NOMO-1 treated with dmso at 0.1 percent for 144 hours (cell line): ENCODE measurements around the gene CCDC81.

Experiments
- DNase-seq: peaks from one replicate; lab custom pipeline; 2025; ENCODE audit not compliant: unreplicated experiment; lab: John Stamatoyannopoulos, UW

The CCDC81 gene

DNA sequence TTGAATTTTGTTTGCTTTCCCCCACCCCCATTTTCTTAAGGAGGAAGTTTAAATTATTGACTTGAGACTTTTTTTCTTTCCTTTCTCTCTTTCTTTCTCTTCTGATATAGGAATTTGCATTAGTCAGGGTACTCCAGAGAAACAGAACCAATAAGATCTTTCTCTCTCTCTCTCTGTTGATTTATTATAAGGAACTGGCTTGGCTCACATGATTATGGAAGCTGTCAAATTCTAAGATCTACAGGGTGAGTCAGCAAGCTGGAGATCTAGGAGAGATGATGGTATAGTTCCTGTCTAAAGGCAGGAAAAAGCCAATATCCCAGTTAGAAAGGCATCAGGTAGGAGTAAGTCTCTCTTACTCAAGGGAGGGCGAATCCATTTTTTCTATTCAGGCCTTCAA lies 64.0 kb downstream of the CCDC81 start:
- DNase-seq = no peak

DNA sequence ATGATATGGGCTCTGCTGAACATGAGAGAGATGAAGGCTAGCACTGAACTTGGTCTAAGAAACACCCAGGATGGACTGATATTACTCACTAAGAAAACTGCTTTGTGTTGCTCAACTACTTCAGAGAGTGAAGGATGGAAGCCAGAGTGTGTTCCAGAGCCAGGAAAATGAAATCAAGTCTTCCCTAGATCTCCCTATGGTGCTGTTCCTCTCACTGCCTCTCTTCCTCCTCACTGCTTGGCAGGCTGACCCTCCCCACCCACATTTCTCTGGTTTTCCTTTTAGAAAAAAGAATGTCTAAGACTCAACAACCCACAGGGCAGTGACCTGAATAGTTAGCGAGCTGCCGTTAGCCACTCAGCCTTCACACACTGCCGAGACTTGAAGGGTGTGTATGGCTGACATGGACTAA lies 65.6 kb downstream of the CCDC81 start:
- no peak for DNase-seq

DNA sequence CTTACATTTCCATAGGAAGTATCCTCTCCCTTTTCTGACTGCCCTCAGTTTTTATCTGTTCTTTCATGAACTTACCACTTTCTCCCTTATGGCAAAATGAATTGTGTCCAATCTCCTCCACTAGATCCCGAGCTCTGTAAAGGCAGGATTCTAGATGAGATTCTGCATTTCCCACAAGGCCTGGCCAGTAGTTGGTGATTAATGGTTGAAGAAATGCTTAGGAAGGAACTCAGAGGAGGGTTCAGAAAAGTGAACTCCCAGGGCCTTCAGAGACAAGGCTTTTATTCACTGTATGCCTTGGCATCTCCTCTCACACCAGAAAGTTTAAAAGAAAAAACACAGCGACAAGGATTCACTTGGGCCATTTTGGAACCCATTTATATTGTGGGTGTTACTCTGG lies 66.2 kb downstream of the CCDC81 start:
- no peak for DNase-seq

DNA sequence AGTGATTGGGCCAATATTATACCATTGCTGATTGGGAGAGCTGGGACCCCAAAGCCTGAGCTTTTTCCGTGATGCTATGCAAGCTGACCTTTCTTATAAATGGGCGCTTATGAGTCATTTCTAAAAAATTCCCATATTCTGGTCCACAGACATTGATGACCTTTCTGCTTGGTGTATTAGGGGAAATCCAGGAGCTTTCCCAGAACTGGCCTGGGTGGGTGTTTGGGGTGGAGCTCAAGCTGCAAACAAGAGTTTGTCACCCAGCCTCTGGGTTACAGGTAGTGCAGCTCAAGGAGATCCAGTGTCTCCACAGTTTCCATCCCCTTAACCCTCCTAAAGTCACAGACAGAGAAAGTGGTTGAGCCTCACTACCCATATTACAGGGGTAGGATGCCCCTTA lies 67.7 kb downstream of the CCDC81 start:
- no peak for DNase-seq

DNA sequence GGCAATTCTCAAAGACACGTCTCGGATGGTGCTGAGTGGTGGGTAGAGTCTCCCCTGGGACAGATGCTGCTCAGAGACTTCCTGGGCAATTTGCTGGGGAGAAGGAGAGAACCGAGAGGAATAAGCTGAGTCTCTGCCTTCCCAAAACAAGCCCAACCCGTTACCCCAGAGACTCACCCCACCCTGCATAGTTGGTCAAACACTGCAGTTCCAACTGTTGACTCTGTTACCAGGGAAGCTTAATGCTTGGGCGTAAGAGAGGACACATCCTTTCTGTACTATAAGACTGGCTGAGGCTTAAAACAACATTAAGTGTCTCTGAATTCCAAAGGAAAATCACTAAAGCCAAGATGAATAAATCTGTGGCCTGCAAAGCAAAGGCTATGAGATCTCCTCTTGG lies 68.1 kb downstream of the CCDC81 start:
- no peak for DNase-seq

DNA sequence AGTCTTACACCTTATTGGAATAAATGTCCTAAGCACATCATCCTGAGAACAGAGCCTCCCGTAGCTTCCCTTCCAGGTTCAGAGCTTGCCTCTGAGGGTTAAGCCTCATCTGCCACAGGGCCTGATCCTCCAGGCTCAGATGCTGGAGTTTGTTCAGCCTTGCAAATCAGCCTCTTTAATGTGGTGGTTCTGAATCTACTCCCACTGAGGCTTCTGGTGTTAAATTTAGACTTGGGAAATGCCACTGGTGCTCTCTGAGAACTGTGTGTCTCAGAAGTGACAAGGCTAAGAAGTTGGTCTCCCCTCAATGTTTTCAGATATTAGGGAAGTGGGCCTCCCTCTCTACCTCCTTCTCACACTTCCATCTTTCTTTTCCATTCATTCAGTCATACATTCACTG lies 68.7 kb downstream of the CCDC81 start:
- no peak for DNase-seq

DNA sequence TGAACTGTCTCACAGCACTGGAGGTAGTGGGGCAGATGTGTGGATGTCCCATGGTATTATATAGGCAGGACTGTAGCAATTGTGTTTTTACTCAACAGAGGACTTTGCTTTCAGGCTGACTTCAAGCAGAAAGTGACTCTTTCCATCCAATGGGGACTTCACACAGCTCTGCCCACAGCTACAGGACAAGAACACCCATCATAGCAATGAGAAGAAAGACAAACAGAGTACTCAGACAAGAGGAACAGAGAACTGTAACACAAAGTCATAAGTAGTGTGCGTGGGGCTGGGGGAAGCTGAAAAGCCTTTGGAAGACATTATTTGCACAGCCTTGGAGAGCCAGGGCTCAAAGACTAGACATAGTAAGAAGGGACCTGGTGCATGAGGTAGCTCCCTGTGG lies 70.3 kb downstream of the CCDC81 start:
- DNase-seq = no peak

DNA sequence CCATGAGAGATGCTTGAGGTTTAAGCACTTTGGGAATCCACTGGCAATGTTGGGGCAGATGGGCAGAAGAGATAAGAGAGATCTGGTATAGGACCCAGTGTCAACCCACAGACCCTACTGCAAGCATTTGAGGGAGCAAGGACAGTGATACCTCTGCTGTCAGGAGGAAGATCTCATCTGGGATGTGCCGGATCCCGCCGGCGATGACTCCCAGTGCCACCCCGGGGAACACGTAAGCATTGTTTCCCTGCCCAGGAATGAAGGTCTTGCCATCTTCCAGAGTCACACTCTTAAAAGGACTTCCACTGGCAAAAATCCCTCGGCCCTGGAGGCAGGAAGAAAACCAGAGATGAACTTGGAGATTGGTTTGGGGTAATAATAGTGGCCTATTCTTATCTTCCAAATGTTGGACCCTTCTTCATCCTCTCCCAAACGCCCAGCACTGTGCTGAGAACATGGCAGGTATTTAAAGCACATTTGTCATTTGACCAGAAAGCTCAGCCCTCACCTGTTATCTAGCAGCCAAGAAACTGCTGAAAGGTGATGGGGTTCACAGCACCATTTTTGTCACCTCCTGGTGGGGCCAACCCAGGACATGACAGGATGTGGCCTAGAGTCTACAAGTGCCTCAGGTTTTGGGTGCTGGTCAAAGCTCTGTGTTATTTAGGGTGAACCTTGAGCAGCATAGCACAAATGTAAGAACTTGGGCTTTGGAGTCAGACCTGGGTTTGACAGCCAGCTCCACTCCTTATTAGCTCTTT lies 71.7 kb downstream of the CCDC81 start:
- no peak for DNase-seq

DNA sequence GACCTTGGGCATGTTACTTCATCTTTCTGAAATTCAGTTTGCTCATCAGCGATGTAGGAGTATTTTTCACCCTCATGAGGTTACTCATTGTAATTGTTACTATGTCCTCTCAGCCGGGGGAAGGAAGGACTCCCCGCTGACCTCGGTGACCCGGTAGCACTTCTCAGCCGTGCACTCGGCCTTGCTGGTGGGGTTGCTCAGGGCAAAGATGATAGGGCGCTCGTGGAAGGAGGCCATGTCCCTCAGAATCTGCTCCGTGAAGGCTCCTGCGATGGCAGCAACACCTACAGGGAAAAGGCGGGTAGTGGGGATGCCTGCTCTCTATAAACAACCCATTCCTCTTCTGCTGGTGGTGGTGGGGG lies 72.2 kb downstream of the CCDC81 start:
- no peak for DNase-seq

DNA sequence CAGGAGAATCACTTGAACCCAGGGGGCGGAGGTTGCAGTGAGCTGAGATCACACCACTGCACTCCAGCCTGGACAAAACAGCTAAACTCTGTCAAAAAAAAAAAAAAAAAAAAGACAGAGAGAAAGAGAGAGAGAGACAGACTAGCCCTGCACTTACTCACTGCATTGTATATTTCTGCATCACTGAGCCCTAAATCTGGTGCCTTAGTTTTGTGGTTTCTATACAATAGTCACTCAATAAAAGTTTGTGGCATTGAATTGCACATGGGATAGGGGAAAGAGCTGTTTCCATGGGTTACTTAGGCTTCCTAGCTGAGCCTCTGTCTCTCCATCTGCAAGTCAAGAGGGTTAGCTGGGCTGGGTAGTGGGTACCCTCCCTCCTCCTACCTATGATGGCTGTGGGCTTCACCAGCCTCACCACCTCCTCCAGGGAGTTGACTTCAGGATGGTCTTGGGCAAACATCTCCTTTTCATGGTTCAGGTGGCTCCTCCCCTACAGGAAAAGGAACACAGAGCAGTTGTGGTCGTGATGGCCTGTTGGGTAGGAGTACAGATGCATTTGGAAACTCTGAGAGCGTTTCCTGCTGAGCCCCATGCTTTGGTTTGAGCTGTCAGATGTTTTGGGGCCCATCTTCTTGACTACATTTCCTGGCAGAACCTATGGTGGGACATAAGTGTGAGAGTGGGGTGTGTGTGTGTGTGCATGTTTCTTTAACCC lies 73.2 kb downstream of the CCDC81 start:
- DNase-seq = no peak

DNA sequence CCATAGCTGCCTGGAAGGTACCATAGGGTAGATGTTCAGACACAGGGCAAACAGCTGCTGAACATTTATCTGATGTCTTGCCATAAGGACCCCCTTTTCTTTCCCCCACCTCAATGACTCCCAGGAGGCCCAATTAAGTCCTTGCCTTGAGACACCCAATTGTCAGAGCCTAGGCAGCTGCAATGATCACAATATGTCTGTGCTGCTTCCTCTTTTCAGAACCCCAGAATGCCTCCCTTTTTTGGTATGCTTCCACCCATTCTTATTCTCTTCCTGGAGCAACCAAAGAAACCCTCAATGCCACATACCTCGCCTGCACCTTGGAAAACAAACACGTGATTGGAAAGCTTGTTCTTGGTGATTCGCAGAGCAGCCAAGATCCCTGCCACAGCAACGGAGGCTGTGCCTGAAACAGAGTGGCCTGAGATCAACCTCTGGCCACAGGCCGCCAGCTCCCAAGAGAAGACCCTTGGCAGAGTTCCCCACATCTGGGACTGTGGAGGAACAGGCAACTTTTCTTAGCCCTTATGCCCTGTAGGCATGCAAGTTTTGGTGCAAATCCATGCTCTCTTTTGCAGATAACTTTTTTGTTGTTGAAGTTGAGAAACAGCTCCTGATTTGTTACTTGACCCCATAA lies 75.4 kb downstream of the CCDC81 start:
- no peak for DNase-seq

DNA sequence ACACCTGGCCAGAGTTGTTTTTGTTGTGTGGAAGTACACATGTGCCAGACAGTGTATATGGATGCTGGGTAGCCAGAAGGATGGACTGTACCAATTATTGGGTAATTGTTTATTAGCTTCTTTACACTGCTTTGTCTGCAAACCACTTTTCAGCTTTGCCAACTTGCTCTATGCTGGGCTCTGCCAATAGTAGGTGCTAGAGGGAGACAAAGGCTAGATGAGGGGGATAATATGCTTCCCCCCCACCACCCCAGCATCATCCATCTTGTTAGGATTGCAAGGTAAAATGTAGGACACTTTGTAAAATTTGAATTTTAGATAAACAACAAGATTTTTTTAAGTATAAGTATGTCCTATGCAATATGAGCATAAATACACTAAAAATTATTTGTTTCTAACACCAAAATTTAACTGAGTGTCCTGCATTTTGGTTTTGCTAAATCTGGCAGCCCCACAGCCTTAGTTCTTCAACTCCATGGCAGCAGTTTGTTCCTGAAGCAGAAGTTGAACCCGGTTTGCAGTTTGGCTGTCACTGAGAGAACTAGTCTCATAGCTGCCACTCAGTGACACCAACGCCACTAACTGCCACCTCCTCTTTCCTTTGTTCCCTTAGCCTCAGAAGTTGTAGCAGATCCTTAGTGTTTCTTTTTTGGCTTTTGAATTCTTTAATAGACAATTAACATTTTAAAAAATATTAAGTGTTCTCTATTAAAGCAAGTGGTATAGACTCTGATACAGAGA lies 78.8 kb downstream of the CCDC81 start:
- DNase-seq = no peak

DNA sequence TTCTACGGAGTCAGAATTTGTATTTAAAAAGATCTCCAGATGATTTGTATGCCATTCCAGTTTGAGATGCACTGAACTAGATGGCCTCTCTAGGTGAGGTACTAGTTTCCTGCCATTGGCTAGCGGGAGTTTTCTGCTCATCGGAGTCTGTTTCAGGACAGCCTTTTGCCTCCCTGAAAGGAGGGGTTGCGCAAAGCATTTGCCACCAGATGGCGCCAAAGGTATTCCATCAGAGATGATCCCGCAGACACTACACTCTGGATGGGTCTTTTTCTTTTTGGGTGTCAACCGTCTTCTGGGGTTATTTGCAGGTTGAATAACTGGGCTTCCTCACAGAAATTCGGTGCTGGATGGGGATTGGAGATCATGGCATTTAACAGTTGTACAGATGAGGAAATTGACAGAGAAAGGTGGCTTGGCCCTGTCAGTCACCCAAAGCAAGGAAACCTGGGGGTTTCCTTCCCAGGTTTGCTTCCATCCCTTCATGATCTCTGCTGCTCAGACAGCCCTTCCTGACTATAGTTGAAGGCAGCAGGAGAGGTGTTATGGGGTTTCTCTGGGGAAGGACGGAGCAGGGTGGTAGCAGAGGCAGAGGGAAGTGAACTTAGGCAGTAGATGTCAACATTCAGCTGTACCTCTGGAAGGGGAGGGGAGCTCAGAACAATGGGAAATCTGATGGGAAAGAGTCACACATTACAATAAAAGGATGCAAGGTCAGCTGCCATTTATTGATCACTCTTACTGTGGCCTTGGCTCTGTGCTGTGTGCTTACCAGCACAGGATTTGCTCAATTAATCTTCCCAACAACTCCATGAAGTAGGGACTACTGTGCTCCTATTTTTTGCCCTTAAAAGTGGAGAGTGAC lies 81.6 kb downstream of the CCDC81 start:
- peak; percentile 17 for DNase-seq

DNA sequence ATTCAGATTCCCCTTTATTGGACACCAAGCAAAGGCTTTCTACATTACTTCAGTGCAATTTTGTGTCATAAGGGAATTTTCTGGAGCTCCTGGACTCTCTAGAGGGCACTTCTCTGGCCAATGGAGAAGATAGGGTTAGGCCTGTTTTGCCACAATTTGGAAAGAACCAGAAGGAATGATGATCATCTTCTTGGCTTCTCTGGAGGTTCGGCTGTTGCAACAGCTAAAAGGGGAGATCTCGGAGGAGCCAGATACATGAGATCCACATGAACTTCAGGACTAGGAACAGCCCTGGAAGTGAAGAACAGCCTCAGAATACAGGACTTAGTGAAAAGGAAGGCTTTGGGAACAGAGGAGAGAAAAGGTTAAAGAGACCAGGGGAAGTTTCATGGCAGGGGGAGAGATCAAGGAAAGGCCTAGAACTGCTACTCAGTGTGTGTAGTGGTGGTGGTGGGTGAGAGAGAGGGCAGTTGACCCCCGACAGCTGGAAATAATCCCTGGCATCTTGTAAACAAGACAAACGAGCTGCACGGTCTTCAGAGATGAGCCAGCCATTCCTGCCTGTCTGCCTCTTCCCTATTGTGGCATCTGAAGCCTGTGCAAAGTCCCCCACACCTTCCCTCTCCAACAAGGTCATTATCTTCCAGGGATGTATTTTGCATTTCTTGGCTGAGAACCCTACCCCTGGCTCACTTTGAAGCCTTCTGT lies 83.8 kb downstream of the CCDC81 start:
- no peak for DNase-seq

DNA sequence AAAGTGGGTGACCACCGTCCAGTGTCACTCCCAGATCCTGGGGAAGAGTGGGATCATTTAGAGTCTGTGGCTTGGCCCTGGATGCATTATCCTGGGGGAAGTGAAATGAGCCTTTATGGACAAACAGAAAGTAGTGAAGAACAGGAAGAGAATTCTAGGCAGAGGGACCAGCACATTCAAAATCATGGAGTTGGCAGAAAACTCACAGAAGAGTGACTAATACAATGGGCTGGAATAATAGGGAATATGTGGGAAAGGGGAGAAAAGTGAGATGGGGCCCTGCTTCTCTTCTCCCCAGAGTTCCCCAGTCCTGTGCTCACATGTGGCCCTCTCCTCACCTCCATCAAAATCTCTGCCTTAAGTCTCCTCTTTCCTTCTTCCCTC lies 84.3 kb downstream of the CCDC81 start:
- DNase-seq = no peak

DNA sequence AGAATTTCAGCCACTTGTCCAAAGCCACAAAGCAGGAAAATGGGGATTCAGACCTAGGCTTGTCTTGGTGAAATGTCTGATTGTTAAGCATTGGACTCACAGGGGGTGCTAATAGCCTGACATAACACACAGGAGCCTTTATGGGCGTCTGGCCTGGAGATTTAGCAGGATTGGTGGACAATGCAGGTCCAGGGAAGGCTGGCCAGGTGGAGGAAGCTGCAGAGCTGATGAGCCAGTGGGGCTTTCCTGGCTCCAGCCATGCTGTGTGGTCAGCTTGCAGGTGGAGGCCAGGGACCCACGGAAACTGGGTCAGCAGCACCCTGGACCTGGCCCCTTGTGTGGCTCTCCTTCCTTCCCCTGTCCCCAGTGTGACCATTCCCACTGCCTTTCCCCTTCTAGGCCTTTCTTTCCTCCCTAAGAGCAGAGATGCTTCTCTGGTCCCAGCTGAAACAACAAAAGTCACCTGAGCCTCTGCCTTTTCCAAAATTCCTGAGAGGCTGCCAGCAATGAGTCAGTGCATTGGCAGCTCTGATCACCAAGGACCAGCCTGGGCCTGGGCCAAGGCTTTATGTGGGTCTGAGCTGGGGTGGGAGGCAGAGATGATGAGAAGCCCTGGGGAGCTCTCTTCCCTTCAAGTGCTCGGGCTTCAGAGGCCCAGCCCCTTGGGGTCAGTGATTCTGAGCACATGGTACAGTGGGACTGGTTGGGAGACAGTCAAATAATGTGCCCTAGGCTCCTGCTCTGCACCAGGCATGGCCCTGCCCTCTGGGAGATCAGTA lies 85.2 kb downstream of the CCDC81 start:
- DNase-seq = no peak

DNA sequence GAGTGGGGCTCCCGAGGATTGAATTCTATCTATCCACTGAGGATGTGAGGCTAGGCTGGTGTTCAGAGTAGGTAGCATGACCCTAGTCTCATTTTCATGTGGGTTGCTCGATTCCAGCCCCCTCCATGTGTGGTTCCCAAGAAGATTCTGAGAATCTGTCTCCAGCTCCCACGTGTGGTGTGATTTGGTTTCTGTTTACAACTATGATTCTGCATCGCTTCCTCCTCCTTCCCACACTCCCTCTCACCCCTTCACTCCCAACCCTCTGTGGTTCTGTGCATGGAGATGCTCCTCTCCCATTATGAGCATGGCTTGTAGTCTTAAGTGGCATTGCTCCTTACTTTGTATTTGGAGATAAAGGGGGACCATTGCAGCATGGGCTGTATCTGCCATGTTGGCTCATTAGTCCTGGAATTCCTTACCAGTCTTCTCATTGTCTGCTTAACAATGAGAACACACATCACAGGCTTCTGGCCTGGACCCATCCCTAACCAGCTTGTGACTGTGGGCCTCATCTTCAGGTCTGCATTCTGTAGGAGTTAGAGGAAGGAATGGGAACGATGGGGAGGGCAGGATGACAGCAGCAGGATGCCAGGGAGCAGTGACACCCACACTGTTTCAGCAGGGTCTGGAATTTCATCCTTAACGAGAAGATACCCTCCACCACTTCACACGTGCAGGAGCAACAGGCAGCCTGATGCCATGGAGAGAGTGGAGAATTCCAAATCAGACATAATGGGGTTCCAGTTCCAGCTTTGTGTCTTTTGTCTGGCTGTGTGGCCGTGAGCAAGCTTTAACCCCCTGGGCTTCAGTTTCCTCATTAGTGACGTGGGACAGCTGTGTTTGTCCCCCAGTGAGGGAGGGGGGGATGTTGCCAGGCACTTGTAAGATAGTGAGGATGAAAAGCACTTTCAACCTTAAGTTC lies 86.0 kb downstream of the CCDC81 start:
- DNase-seq = no peak

DNA sequence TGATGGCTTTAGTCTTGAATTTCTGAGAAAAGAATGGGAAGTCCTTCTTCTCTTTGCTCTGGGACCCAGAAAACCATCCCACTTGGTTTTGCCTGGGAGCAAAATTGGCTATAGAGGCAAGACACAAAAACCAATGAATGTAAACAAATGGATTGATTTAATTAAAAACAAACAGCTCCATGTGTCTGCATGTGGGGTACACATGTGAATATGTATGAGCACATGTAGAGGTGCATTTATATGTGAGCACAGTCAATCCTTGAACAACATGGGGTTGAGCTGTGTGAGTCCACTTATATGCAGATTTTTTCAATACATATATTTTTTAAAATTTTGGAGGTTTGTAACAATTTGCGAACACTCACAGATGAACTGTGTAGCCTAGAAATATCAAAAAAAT lies 87.2 kb downstream of the CCDC81 start:
- no peak for DNase-seq
